Superior temporal gyrus (tissue), 1 donor: ENCODE data around the gene RHEB.

ENCODE experiments used
- DNase-seq: peaks from one replicate; pipeline ENCODE4 v3.0.0-alpha.2; 2016; ENCODE audit errors: extremely low spot score

RHEB gene

DNA sequence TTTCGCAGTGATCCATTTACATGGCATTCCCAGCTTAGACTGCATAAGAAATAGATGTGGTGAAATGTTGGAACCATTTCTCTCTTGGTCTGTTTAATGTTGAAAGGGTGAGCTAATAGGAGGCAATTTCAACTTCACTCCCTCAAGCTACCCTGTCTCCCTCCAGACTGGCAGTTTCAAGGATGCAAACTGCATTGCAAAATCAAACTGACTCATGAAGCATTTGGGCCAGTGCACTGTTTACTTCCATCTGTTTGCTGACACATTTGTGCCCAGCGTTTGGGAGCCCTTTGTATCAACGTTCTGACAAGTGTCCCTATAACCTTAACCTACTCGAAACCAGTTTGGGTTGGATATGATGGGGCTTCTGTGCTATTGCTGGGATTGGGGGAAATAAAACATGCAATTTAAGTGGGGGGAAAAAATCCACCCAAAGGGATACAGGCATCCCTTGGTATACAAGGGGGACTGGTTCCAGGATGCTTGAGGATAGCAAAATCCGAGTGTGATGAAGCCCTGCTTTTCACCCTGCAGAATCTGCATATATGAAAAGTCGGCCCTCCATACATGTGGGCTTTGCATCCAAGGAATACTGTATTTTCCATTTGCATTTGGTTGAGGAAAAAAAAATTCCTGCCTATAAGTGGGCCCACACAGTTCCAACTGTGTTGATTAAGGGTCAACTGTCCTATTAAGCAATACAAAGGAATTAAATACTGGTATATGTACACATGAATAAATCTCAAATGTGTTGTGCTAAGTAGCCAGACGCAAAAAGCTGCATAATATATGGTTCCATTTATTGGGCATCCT is 15.6 kb downstream of the RHEB start:
- no peak for DNase-seq

DNA sequence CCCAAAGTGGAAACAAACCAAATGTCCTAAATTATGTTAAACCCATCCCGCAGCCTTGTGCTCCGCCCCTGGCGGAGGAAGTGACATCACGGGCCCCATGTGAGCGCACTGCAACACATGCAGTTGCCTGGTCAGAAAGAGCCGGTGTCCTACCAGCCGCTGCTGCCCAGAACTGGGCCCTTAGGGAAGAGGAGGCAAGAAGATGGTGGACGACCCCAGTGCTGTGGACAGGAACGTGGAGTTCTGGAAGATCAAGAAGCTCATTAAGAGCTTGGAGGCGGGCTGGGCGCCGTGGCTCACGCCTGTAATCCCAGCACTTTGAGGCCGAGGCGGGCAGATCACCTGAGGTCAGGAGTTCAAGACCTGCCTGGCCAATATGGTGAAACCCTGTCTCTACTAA is 18.0 kb downstream of the RHEB start:
- DNase-seq, result no peak

DNA sequence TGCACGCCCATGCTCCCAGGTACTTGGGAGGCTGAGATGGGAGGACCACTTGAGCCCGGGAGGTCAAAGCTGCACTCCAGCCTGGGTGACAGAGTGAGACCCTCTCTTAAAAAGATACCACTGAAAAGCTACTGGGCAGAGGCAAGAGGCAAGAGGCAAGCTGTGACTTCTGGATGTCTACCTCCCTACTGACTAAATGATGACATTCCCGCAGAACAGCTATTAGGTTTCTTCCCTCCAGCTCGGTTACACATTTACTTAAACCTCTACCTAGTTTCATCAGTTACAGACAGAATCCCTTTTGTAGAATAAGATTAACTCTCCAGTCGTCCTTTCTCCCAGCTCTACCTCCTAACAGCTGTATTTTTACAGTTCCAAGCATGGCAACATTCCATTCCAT is 21.2 kb downstream of the RHEB start:
- no peak for DNase-seq

DNA sequence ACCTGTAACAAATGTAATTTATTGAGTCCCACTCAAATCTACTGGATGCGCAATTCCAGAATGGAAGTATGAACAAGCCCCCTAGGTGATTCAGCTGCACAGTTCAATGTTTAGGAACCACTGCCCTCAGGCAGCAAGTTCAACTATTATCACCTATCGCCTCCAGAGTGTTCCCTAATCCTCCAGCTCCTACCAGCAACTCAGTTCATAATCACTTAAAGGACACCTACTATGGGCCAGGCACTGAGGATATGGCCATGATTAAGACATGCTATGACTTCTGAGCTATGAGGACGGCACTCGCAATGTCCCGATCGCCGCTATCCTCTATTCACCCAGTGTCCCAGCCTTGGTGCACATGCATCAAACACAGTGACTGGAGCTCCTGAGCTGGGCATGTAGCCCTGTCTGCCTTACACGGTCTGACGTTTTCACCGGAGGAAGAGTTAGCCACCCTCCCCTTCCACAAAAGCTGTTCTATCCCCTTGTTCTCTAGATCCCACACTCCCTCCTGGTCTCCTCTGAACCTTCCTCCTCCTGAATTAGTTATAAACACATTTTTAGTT is 22.3 kb downstream of the RHEB start:
- no peak for DNase-seq

DNA sequence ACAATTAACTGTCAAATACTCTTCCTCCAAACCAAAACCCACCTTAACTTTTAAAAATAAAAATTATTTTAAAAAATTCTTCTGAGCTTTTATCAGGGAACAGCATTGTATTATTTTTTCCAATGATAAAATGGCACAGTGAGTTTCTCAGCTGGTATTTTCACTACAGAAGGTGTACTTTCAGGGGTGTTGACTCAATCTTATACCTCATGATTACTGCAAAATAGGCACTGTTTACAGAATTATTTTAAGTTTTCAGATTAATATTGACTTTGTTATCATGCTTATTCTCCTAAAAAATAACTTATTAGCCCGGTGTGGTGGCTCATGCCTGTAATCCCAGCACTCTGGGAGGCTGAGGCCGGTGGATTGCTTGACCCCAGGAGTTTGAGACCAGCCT is 24.3 kb downstream of the RHEB start:
- DNase-seq, result no peak

DNA sequence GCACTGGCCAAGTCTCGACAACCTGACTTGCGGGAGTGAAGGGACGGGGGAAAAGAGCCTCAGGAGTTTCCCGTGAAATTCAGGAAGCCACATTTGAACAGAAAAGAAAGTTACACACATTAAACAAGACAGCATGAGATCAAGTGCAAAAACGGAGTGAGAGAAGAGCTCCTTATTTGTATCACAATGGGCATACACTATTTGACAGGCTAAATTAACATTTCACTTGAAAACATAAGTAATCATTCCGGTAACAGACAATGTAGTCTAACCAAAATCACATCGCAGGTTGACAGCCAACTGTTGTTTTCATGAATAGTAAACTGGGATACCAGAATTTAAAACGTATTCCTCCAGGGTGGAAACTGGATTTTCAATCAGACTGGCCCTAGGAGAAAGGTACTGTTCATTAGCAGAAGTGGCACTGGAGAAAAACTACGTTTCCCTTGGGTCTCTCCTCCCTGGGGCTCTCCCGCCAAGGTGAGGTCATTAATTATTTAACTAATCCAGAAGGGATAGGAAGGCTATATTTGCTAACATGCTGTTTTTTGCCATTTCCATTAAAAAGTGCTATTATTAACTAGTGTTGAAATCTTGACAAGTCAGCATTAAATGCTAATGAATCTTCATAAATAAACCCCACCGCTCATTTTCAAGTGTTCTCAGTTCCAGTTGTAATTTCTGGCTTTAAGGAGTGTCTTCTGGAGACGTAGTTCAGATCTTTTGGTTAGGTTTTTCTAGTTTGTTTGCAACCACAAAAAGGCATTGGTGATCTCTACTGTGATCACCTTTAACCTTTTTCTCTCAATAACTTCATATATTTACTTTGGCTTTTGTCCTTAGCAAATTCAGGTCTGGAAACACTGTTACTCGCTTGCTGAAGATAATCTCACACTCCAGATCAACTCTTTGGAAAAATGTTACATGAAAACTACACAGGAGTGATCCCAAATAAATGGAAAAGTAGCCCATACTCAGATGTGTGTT is 25.1 kb downstream of the RHEB start:
- DNase-seq, result no peak

DNA sequence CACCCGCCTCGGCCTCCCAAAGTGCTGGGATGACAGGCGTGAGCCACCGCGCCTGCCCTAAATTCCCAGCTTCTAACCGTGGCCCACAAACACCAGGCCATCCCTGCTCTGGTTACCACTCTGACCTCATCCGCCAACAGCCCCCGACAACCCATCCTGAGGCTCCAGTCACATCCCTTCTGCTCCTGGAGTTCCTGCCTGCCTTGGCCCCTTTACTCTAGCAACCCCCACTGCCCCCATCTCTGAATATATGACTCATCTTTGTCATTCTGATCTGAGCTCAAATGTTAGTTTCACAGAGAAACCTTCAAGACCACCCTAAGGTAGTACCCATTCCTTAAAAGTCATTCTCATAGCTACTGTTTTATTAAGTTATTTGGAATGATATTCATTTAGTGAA is 26.6 kb downstream of the RHEB start:
- DNase-seq, result no peak

DNA sequence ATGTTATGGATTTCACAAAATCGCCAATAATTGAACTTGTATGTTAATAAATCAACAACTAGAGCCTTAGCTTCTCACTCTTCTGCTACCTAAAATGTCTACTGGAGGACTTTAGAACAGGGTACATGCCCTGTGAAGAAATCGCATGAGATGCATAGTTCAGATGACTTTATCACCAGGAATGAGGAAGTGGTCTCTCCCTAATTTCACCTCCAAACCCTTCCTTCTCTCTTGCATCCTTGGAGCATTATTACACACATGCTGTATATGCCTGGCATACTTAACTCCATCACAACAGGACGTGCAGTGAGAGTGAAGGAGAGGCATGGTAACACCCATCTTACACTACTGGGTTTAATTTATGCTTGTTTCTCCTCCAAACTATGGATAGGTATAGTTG is 27.8 kb downstream of the RHEB start:
- DNase-seq, result no peak

DNA sequence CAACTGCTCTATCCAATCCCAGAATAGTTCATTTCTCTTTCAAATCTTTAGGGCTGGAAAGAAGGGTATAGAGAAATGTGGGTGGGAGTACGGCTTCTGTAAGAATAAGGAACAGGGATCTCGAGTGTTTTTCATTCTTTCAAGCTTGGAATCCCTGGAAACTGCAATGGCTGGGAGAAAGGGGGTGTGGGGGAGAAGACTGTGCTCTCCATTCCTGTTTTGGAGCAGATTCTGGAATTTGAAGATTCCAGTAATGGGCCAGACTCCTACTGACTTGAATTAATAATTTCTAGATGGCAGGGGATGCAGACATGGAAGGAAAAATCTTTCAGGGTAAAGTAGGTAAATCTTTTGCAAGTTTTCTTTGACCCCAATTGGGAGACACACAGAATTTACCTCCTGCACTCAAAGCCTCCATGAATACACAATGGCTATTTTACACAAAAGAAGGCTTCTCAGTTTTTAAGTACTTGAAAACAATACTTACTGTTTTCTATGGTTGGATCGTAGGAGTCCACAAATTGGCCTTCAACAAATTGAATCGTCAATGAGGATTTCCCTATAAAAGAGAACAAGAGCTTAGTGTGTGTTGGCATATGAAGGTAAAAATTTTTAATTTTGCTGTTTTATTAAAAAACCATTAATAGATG is 29.1 kb downstream of the RHEB start:
- peak; percentile 63 for DNase-seq

DNA sequence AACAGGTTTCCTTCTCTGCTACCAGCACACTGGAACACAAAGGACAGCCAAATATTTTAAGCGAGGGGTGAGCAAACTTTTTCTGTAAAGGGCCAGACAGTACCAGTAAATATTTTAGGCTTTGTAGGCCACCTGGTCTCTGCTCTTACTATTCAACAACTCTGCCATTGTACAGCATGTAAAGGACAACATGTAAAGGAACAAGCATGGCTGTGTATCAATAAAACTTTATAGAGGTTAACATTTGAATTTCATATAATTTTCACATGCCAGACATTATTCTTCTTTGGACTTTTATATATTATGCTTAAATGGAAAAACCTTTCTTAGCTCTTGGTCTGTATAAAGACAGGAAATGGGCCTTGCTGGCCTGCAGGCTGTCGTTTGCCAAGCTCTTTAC is 30.2 kb downstream of the RHEB start:
- DNase-seq, result no peak

DNA sequence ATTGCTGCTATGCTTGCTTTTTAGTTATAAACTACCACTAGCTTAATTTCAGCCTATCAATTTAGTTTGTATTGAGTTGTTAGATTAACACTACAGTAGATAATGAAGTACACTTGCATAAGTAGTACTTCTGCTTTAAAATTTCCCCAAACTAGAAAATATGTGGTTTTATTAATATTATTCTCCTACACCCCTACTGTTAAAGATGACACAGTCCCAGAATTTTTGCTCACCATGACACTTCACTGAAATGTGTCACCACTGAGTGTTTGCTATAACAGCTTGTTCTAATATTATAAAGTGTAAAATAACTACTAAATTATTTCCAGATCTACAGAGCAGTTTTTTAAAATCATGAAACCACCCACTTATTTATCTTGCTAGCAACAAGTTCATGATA is 31.6 kb downstream of the RHEB start:
- DNase-seq, result no peak

DNA sequence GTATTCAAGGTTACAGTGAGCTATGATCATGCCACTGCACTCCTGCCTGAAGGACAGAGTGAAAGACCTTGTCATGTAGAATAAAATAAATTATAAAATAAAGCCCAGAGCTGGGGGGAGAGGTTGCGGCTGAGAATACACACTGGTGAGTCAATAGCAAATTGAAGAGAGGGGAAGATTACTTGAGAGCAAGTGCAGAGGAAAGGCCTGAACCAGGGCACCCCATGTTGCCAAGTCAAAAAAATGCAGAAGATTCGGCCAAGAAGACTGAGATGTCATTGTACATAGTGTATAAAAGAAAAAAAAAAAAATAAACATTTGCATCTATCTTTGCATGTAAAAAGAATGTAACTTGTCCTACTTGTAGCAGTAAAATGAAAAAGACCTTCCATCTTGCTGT is 32.5 kb downstream of the RHEB start:
- DNase-seq, result no peak

DNA sequence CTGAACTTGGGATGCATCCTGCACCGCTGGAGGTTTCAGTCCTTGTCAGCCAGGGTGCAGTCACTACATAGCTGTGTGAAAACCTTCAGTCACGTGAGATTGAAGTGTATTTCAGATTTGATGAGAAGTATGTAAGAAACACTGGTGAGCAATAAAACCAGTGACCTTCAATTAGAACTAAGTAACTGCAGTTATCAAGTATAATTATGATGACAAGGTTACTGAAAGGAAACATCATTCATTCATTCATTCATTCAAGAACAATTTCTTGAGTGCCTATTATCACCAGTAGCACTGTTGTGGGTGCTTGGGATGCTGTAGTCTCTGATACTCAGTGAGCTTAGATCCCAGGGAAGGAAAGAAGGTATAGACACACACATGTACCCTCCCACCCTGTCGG is 33.6 kb downstream of the RHEB start:
- DNase-seq, result no peak

DNA sequence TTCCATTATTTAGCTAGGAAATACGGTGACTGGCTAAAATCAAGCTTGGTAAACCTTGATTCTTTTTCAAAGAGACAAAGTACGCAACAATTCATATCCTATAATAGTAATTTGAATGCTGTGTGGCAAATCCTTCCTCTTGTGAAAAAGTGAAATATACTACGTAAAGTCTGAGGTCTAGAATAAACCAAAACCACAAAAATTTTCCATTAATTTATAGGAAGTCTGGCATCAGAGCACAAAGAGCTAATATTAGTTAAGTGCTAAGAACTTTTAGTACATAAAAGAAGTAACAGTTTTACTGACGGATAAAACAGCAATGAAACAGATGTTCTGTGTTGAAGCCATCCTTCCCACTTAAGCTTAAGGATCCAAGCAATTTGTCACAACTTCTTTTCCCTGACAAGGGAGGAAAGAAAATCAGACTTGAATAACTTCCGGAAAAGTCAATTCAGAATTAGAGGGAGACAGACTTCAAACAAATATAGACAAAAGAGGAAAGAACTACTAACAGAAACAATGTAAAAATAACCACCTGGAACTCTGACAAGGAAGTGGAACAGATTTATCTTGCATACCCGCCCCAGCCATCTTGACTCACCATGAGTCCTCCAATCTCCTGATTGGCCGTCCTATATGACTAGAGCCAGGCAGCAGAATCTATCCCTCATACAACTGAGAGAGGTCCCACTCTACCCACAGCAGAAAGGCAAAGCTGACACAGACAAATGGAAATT is 34.6 kb downstream of the RHEB start:
- peak; percentile 70 for DNase-seq

DNA sequence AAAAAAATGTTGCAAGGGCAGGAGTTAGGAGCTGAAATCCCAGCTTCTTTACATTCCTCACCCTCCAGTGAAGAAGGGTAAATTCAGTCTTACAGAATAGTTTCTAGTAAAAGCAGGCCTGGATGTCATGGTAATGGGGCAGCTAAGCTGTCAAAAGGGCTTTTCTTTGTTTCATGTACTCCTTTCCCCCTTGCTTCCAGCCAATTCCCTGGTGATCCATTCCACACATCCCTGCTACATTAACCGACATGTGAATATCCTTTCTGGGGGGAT is 36.0 kb downstream of the RHEB start:
- DNase-seq, result no peak

DNA sequence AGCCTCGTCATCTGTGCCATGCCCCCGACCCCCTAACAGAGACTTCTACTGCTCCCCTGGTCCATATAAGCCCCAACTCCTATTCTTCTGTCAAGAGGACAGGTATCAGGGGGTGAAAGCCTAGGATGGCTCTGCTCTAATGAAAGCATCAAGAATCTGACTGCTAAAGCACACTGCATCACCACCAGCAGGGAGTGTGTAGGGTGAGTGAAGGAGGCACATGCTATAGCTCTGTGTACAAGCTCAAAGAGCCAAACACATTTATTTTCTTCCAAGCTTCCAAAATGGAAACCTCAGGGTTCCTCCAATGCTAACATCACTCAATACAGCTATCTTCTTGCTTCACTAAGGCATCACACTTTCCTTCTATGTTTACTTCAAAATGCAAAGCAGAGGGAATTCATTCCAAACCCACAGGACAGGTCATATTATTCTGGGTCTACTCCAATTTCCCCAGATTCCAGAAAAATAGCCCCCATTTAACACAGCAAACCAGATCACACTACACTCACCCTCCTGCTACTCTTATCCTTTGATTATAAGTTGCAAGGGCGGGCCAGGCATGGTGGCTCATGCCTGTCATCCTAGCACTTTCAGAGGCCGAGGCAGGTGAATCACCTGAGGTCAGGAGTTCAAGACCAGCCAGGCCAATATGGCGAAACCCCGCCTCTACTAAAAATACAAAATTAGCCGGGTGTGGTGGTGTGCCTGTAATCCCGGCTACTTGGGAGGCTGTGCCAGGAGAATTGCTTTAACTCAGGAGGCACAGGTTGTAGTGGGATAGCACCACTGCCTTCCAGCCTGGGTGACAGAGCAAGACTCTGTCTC is 36.6 kb downstream of the RHEB start:
- DNase-seq, result no peak

DNA sequence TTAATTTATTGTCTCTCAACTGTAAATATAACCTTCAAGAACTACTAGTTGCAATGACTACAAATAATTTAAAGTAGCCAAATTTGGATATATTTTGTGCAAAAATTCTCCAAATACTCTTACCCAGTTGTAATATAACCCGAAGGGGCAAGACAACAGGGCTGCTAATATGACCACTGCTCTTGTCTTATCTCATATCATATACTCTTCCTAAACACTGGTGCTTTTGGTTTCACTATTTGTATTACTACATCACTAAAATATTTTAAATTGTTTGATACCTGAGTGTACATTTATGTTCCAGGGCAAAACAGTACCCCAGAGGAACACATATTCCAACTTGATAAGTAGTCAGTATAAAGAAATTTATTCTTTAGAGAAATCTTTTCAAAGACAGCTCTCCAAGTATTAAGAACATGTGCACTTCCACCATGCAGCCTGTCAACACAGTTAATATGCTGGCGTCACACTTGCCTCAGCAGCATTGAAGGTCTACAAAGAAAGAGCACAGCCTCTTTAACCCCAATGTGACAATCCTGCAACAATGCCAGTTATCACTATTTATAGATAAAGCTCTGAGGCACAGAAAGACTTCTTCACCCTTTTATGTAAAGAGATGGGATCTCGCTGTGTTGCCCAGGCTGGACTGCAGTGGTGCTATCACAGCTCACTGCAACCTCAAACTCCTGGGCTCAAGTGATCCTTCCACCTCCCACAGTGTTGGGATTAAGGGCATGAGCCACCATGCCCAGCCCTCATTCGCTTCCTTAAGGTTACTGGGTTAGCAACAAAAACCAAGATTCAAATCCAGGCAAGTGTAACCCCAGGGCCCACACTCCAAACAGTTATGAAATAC is 37.8 kb downstream of the RHEB start:
- no peak for DNase-seq

DNA sequence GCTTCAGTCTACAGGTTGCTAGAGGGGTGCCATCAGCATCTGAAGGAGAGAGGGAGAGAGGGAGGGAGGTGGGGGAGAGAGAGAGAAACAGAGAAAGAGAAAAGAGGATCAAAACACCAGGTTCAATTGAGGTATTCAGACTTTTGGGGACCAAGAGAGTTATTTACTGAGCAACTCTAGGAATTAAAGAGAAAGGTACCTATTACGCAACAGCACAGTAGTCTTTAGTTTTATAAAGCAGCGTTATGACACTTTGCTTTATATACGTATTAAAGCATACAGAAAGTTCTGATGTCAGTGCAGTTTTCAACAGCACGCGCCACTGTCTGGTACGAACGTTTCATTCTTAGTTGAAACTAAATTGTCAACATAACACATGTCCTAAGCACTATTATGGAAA is 41.8 kb downstream of the RHEB start:
- no peak for DNase-seq

DNA sequence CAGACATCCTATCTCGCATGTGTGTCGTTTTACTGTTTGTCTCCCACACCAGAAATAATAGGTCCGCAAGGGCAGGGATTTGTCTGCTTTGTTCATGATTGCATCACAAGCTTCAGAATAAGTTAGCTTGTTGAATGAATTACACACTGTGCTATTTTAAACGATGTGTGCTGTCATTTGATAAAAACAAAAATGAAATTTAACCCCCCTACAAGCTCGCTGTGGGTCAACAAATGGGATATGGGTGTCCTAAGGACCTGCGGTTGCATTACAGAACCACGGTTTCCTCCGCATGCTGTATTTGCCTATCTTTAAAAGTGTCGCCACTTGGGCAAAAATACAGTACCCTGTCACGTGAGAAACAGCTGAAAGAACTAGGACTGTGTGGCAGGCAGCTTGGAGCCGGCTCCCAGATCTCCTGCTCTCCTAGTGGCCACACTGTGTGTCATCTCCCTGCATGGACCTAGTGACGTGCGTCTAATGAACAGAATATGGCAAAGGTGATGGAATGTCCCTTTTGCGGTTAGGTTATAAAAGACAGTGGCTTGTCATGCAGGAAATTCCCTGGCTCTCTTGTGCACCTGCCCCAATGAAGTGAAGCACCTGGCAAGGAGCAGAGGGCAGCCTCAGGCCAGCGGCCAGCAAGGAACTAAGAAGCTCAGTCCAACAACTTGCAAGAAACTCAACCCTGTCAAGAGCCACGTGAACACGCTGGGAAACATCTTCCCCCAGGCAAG is 46.9 kb downstream of the RHEB start:
- DNase-seq, result no peak
